Thyroid gland (tissue), 4 donors: Measurements from ENCODE around the gene CSPG4.

Source experiments
- CTCF ChIP-seq, 6 experiments: fragments of 200-600 bp in 3 of 6; fragments of 450-650 bp in 3 of 6; sonication (generic) in 3 of 6; IDR thresholded peaks; one replicate each; pipeline ENCODE4 v1.5.1; 2016 to 2019; ENCODE audit warnings: antibody characterized with exemption in 6 of 6, mild to moderate bottlenecking in 2 of 6, inconsistent platforms in 1 of 6, moderate library complexity in 1 of 6
- POLR2A ChIP-seq, 2 donors: fragments of 450-650 bp; IDR thresholded peaks; one replicate each; pipeline ENCODE4 v1.6.1; 2017; ENCODE audit warnings: antibody characterized with exemption in 2 of 2, mild to moderate bottlenecking in 2 of 2, moderate library complexity in 1 of 2

GRCh38 chr15:75688278-75688557, 24.4 kb downstream of the CSPG4 start:
- TF ChIP-seq CTCF (IDR thresholded peaks at IDR 0.05) (no peak), POLR2A (IDR thresholded peaks at IDR 0.05) (no peak)
